ENCODE data around the gene ANKRD53.

DNA sequence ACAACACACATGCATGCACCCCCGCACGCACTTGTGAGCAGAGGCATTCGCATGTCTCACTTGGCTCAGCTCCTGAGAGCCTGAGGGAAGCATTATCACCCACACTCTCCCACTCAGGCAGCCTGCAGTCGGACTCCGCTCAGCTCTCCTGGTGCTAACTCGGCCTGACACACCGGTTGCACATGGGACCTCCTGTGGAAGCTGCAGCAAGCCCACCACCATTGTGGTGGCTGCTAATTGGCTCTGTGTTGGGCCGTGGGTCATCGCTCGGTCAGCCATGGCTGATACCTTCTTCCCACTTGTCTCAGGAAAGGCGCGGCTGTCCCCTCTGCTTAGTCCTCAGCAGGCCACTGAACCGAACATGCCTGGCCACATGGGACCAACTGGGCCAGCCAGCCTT, 29.9 kb downstream of the ANKRD53 start:
- TF ChIP-seq EZH2 (IDR thresholded peaks at IDR 0.05; ENCODE audit: borderline replicate concordance, insufficient read depth, low read depth, low read length, poor library complexity, severe bottlenecking) = no peak
- TF ChIP-seq, protein P1, sequence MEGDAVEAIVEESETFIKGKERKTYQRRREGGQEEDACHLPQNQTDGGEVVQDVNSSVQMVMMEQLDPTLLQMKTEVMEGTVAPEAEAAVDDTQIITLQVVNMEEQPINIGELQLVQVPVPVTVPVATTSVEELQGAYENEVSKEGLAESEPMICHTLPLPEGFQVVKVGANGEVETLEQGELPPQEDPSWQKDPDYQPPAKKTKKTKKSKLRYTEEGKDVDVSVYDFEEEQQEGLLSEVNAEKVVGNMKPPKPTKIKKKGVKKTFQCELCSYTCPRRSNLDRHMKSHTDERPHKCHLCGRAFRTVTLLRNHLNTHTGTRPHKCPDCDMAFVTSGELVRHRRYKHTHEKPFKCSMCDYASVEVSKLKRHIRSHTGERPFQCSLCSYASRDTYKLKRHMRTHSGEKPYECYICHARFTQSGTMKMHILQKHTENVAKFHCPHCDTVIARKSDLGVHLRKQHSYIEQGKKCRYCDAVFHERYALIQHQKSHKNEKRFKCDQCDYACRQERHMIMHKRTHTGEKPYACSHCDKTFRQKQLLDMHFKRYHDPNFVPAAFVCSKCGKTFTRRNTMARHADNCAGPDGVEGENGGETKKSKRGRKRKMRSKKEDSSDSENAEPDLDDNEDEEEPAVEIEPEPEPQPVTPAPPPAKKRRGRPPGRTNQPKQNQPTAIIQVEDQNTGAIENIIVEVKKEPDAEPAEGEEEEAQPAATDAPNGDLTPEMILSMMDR (IDR thresholded peaks at IDR 0.05) = no peak
